Left lung (tissue), 10 donors: ENCODE results near the gene PRSS23. TPM values are rescaled to one million over a fixed set of nuclear protein-coding genes. Genes with fewer than 3 reads are reported as not detected.

Source experiments
- ATAC-seq: fragments of 200-7000 bp; cut with Tn5 transposase; one replicate; pipeline ENCODE4 v1.9.1; 2020; ENCODE audit warnings: moderate library complexity
- DNase-seq, 4 donors: peaks; one replicate each; pipeline ENCODE4 v3.0.0-alpha.2; 2013 to 2020
- H3K27ac ChIP-seq, 2 donors: fragments of 200-600 bp; sonication (generic) in 1 of 2; one replicate each; pipeline versions ENCODE4 v1.5.0 to v1.8.0; 2020 to 2021
- H3K27me3 ChIP-seq, 2 donors: fragments of 200-600 bp; sonication (generic) in 1 of 2; one replicate each; pipeline versions ENCODE4 v1.5.0 to v1.8.0; 2020 to 2021
- H3K36me3 ChIP-seq, 2 donors: fragments of 200-600 bp; sonication (generic) in 1 of 2; one replicate each; pipeline versions ENCODE4 v1.5.0 to v1.8.0; 2020 to 2021
- H3K4me1 ChIP-seq, 2 donors: fragments of 200-600 bp; one replicate each; pipeline ENCODE4 v1.8.0; 2021
- H3K4me3 ChIP-seq, 2 donors: fragments of 200-600 bp; sonication (generic) in 1 of 2; one replicate each; pipeline versions ENCODE4 v1.5.0 to v1.8.0; 2020 to 2021; ENCODE audit warnings: mild to moderate bottlenecking in 1 of 2
- H3K9me3 ChIP-seq, 2 donors: fragments of 200-600 bp; sonication (generic) in 1 of 2; one replicate each; pipeline versions ENCODE4 v1.5.0 to v1.8.0; 2020 to 2021
- CTCF ChIP-seq, 2 donors: fragments of 200-600 bp; sonication (generic) in 1 of 2; IDR thresholded peaks; one replicate each; pipeline versions ENCODE4 v1.5.0 to v1.8.0; 2021; ENCODE audit warnings: antibody characterized with exemption in 2 of 2
- intact Hi-C, 2 donors: fragments of 100-400 bp; cut with DNase I; formaldehyde crosslinking; loops; one replicate each; pipeline versions ENCODE4 v1.11.2 to v1.14.2; 2022
- polyA plus RNA-seq, 6 donors: library from polyadenylated mRNA; unstranded; fragments of 120-200 nt; gene quantifications; one replicate each; pipeline ENCODE4 v1.2.1, GENCODE V29; 2013; ENCODE audit not compliant: insufficient read length in 6 of 6
- total RNA-seq, 2 donors: library from RNA; stranded (reverse); fragmentation: NEBNext Ultra II Directional; extraction: Animal tissue kit (Norgen Biotek cat#: 25700); gene quantifications; one replicate each; pipeline ENCODE4 v1.2.1, GENCODE V29; 2021
- donor health status: DM: no; HTN: yes; CAD: no.
- donor health status: DM: no; HTN: no; CAD: no.

Gene PRSS23
- total and polyA plus RNA-seq, 8 donors: 62.9 to 149 (median 74.9) TPM

GRCh38 chr11:86848132-86848531 is 47.8 kb downstream of the PRSS23 start:
- Histone ChIP-seq H3K27me3 (no peaks in the 10 kb centered on the region), H3K4me1 (no peaks in the 10 kb centered on the region), H3K9me3 (no peaks in the 10 kb centered on the region), H3K36me3 (no peaks in the 10 kb centered on the region), H3K27ac (no peak overlapping the region), H3K4me3 (no peak overlapping the region)
- ATAC-seq (no peak), DNase-seq (no peak)
- no peak for TF ChIP-seq CTCF (IDR thresholded peaks at IDR 0.05)
- intact Hi-C loops: no loop called here

GRCh38 chr11:86849679-86850078 is 49.3 kb downstream of the PRSS23 start:
- H3K36me3 ChIP-seq: no peaks in the 10 kb centered on the region
- H3K27ac ChIP-seq: no peak overlapping the region
- ATAC-seq (peak; percentile 70), DNase-seq (no peak)
- H3K4me3 ChIP-seq: no peak overlapping the region
- H3K9me3 ChIP-seq: no peaks in the 10 kb centered on the region
- TF ChIP-seq CTCF (IDR thresholded peaks at IDR 0.05): no peak
- intact Hi-C loops: no loop called here
- no peaks in the 10 kb centered on the region for H3K27me3 ChIP-seq
- no peaks in the 10 kb centered on the region for H3K4me1 ChIP-seq

Other genes starting within 250 kb of the PRSS23 start
- 10 to 100 TPM; 21.6 to 22.1 TPM for gene ME3, start 127.9 kb upstream of the PRSS23 start, total RNA-seq
- 10 to 100 TPM; 29.8 to 44.6 (median 31.8) TPM for gene ME3, start 127.9 kb upstream of the PRSS23 start, polyA plus RNA-seq
- gene FZD4, start 154.9 kb downstream of the PRSS23 start, total RNA-seq: 10 to 100 TPM; 23.5 to 25.1 TPM
- 10 to 100 TPM; 20.7 to 27.1 (median 26.2) TPM for gene FZD4, start 154.9 kb downstream of the PRSS23 start, polyA plus RNA-seq
- 10 to 100 TPM; 21.3 to 26.6 TPM for gene TMEM135, start 237.4 kb downstream of the PRSS23 start, total RNA-seq
- 10 to 100 TPM; 26.3 to 33.4 (median 28.1) TPM for gene TMEM135, start 237.4 kb downstream of the PRSS23 start, polyA plus RNA-seq